PC-3 (cell line): ENCODE data around the gene TANGO2. TPM values are rescaled to one million over a fixed set of nuclear protein-coding genes. Genes with fewer than 3 reads are reported as not detected.

Source experiments
- ATAC-seq: fragments of 200-7000 bp; cut with Tn5 transposase; 2 replicates; pipeline ENCODE4 v1.9.1; 2020; ENCODE audit warnings: mild to moderate bottlenecking, moderate library complexity
- BruUV-seq: library from RNA; stranded (reverse); fragments of 400-500 nt; replicated peaks from 2 replicates; lab custom pipeline; 2021; lab: Mats Ljungman, UMichigan
- CTCF ChIA-PET: fragments of 300-600 bp; sonication (Branson Sonifier 250); formaldehyde crosslinking; loops from one replicate; lab custom pipeline; 2022; ENCODE audit warnings: antibody characterized with exemption; lab: Charles Lee
- POLR2A ChIA-PET: fragments of 300-600 bp; sonication (Branson Sonifier 250); formaldehyde crosslinking; loops from one replicate; lab custom pipeline; 2022; ENCODE audit warnings: antibody characterized with exemption; ENCODE audit not compliant: unreplicated experiment; lab: Charles Lee
- DNase-seq: peaks from one replicate; pipeline ENCODE4 v3.0.0-alpha.2; 2015
- H2AFZ ChIP-seq: fragments of 300-600 bp; sonication (generic); 2 replicates; pipeline ENCODE4 v1.6.0; 2016; ENCODE audit warnings: antibody characterized with exemption, low read length
- H3F3A ChIP-seq: fragments of 300-600 bp; sonication (generic); one replicate; pipeline ENCODE4 v1.6.0; 2017; ENCODE audit warnings: antibody characterized with exemption, low read length, control low read depth, mild to moderate bottlenecking; ENCODE audit not compliant: unreplicated experiment
- H3K27ac ChIP-seq: fragments of 300-600 bp; sonication (generic); 2 replicates; pipeline ENCODE4 v1.5.1; 2016; ENCODE audit warnings: mild to moderate bottlenecking, low read length
- H3K27me3 ChIP-seq: fragments of 300-600 bp; sonication (generic); 2 replicates; pipeline ENCODE4 v1.6.1; 2016; ENCODE audit warnings: low read length, mixed read lengths
- H3K36me3 ChIP-seq: fragments of 300-600 bp; sonication (generic); 2 replicates; pipeline ENCODE4 v1.6.1; 2016; ENCODE audit warnings: low read depth, mixed run types, low read length, mixed read lengths
- H3K4me1 ChIP-seq: fragments of 300-600 bp; sonication (generic); 2 replicates; pipeline ENCODE4 v1.5.1; 2016; ENCODE audit warnings: low read length; ENCODE audit not compliant: insufficient read depth
- H3K4me2 ChIP-seq: fragments of 300-600 bp; sonication (generic); 2 replicates; pipeline ENCODE4 v1.6.0; 2016; ENCODE audit warnings: low read length
- H3K4me3 ChIP-seq: fragments of 300-600 bp; sonication (generic); 2 replicates; pipeline ENCODE4 v1.5.1; 2016; ENCODE audit warnings: mild to moderate bottlenecking, low read length, mixed read lengths
- H3K79me2 ChIP-seq: fragments of 300-600 bp; sonication (generic); 2 replicates; pipeline ENCODE4 v1.6.1; 2017; ENCODE audit warnings: low read length, mixed read lengths
- H3K9ac ChIP-seq: fragments of 300-600 bp; sonication (generic); 2 replicates; pipeline ENCODE4 v1.6.0; 2016; ENCODE audit warnings: mild to moderate bottlenecking, low read length
- H3K9me2 ChIP-seq: fragments of 300-600 bp; sonication (generic); replicated peaks from 2 replicates; pipeline ENCODE4 v1.6.1; 2016; ENCODE audit warnings: mixed run types, low read length, mixed read lengths
- H3K9me3 ChIP-seq: fragments of 300-600 bp; sonication (generic); 2 replicates; pipeline ENCODE4 v1.6.1; 2016; ENCODE audit warnings: low read length, mixed read lengths
- H4K20me1 ChIP-seq: fragments of 300-600 bp; sonication (generic); 2 replicates; pipeline ENCODE4 v1.6.1; 2016; ENCODE audit warnings: low read length, mixed read lengths
- EZH2 ChIP-seq: fragments of 300-600 bp; sonication (generic); IDR thresholded peaks from one replicate; pipeline ENCODE4 v1.6.1; 2017; ENCODE audit warnings: antibody characterized with exemption, mild to moderate bottlenecking, low read length; ENCODE audit not compliant: unreplicated experiment
- EZH2phosphoT487 ChIP-seq: fragments of 300-600 bp; sonication (generic); IDR thresholded peaks from 2 replicates; pipeline ENCODE4 v1.6.1; 2018; ENCODE audit warnings: mild to moderate bottlenecking, antibody characterized with exemption, low read length, borderline replicate concordance
- intact Hi-C: fragments of 100-400 bp; cut with micrococcal nuclease; formaldehyde crosslinking; loops from 2 replicates; pipeline ENCODE4 v1.9.0; 2023
- total RNA-seq: library from RNA; depleted of rRNA; stranded (reverse); fragments of >200 nt; gene quantifications from 2 replicates; pipeline ENCODE4 v1.2.3, GENCODE V29; 2014
- TF ChIP-seq, protein P1 (sequence below): fragments of 300-600 bp; sonication (generic); conservative IDR thresholded peaks from 2 replicates; pipeline ENCODE4 v1.5.1; 2017; ENCODE audit warnings: antibody characterized with exemption, low read depth, mild to moderate bottlenecking, low read length

TANGO2 gene
- total RNA-seq, 1 experiment from 2014 or later, result 23.5 TPM

DNA sequence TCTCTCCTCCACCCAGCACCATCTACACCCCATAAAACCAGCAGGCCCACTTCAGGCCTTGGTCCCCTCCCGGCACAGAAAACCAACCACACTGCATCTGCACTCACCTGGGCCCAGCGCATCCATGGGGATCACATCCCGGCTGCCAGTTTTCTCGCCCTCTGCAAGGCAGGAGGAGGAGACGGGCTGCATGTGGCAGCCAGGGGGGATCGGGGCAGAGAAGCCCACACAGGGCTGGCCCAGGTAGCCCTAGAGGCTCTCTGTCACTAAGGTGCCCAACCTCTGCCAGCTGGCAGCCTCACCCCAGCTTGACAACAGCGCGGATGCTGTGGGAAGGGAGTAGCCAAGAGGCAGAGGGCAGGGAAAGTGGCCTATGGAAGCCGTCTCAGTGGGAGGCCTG lies 48.7 kb upstream of the TANGO2 start:
- TF ChIP-seq, protein P1, sequence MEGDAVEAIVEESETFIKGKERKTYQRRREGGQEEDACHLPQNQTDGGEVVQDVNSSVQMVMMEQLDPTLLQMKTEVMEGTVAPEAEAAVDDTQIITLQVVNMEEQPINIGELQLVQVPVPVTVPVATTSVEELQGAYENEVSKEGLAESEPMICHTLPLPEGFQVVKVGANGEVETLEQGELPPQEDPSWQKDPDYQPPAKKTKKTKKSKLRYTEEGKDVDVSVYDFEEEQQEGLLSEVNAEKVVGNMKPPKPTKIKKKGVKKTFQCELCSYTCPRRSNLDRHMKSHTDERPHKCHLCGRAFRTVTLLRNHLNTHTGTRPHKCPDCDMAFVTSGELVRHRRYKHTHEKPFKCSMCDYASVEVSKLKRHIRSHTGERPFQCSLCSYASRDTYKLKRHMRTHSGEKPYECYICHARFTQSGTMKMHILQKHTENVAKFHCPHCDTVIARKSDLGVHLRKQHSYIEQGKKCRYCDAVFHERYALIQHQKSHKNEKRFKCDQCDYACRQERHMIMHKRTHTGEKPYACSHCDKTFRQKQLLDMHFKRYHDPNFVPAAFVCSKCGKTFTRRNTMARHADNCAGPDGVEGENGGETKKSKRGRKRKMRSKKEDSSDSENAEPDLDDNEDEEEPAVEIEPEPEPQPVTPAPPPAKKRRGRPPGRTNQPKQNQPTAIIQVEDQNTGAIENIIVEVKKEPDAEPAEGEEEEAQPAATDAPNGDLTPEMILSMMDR, result no peak
- no peak for TF ChIP-seq EZH2phosphoT487
- H3K9me3 ChIP-seq, result no peaks in the 10 kb centered on the region

DNA sequence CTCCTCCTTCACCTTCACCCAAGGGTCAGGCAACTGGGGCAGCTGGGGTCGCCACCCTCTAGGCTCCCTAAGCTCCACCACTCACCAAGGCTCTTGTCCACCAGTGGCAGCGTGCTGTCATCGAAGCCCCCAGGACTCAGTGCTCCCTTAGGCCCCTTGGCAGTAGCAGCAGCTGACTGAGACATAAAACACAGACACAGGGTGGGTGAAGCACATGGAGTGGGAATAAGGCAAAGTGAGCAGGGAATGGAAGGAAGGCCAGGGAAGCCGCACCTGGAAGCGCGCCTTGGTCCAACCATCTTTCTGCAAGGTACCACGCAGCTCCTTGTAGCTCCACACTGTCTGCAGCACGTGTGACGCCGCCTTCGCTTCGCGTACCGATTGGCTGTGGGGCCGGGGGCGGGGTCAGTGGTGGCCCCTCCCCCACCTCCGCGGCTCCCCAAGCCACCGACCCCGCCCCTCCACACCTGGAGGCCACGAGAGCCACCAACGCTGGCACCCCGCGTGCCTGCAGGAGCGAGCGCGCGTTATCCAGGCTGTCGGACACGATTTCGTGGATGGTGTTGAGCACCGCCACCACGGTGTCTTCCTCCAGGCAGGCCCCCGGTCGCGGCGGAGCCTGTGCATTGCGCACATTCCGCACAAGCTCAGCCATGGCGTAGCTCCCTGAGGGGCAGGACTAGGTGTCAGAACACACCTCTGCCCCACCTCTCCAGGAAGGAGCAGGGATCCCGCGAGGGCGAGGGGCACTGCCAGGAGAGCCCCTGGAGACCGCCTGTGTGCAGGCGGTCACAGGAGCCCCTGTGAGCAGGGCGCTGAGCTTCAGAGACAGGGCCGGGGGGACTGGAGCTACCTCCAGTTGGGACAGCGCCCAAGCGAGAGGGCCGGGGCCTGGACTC lies 48.0 kb upstream of the TANGO2 start:
- TF ChIP-seq EZH2phosphoT487, result no peak
- TF ChIP-seq, protein P1, result no peak
- TF ChIP-seq EZH2, result no peak
- no TSS peak for BruUV-seq
- Histone ChIP-seq H3F3A (no peaks in the 10 kb centered on the region), H3K36me3 (no peaks in the 10 kb centered on the region), H4K20me1 (no peaks in the 10 kb centered on the region), H3K9ac (no peak overlapping the region), H3K27me3 (no peaks in the 10 kb centered on the region), H3K4me2 (no peak overlapping the region), H3K4me3 (no peak overlapping the region), H3K4me1 (peaks cover 9% of the 10 kb centered on the region; the same call in 1 of the 2 replicates), H2AFZ (no peak overlapping the region), H3K27ac (no peak overlapping the region), H3K79me2 (no peaks in the 10 kb centered on the region), H3K9me3 (no peaks in the 10 kb centered on the region), H3K9me2 (no peaks in the 10 kb centered on the region)
- no peak for DNase-seq
- ATAC-seq, result no peak
- CTCF ChIA-PET, result no interaction called here
- intact Hi-C loops, result no loop called here
- POLR2A ChIA-PET, result no interaction called here

More for the DNA sequence above, 48.7 kb upstream of the TANGO2 start:
- ChIA-PET POLR2A (no interaction called here), CTCF (no interaction called here)
- no peaks in the 10 kb centered on the region for H3F3A ChIP-seq
- no peak overlapping the region for H3K4me2 ChIP-seq
- H3K4me3 ChIP-seq, result no peak overlapping the region
- no peaks in the 10 kb centered on the region for H3K36me3 ChIP-seq
- no peak overlapping the region for H2AFZ ChIP-seq
- no peak overlapping the region for H3K9ac ChIP-seq
- BruUV-seq, result no TSS peak
- DNase-seq (no peak), ATAC-seq (no peak)
- no peaks in the 10 kb centered on the region for H3K79me2 ChIP-seq
- no peaks in the 10 kb centered on the region for H3K27me3 ChIP-seq
- H3K4me1 ChIP-seq, result peaks cover 9% of the 10 kb centered on the region; the same call in 1 of the 2 replicates
- H3K9me2 ChIP-seq, result no peaks in the 10 kb centered on the region
- no peaks in the 10 kb centered on the region for H4K20me1 ChIP-seq
- H3K27ac ChIP-seq, result no peak overlapping the region
- intact Hi-C loops, result no loop called here
